Measurements from ENCODE around the gene MLC1.

DNA sequence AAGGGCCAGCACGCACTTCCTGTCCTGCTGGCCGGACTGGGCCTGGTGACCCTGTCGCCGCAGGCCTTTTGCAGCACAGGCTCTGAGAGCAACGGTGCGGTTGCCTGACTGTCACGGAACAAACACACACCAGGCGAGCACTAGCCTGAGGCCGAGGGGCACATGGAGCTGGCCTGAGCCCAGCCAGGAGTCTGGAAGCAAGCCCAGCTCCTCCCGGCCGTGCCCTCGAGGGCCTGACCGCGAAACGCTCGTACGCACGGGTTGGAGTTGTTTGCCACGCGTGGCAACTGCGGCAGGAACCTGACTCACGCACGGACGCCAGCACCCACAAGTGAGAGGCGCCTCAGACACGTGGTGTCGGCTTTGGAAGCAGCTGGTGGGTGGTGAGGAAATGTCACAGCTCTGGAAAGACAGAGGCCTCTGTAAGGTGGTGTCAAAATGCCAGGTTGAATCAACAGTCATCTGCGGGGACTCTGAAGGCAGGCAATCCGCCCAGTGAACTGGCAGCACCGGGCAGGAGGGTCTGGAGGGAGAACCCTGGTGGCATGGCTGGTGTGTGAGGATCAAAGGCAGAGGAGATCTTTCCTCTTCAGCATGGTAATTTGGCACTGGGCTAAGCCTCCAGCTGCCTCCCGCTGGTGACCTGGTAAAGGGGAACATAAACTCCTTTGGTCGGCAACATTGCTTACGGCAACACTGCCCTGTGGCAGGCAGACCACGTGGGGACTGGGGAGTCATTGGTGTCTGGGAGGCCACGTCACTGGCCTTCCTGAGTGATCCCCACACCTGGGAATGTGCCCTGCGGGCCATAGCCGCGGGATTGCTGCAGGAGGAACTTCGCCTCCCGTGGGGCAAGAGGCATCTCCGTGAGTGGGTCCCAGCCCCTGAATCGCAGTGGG, 57.3 kb downstream of the MLC1 start:
- TF ChIP-seq POLR2A (IDR thresholded peaks at IDR 0.05; ENCODE audit: low read depth, low read length) (no peak), TAF1 (IDR thresholded peaks at IDR 0.05; ENCODE audit: borderline replicate concordance, low read depth, low read length) (no peak)

Measured in GM12892 (cell line).